GM12878 (cell line): ENCODE results near the gene PXMP2. TPM values are rescaled to one million over a fixed set of nuclear protein-coding genes. Genes with fewer than 3 reads are reported as not detected.

ENCODE experiments used
- ATAC-seq: fragments of 200-7000 bp; cut with Tn5 transposase; 3 replicates; pipeline ENCODE4 v1.9.1; 2020; ENCODE audit warnings: mild to moderate bottlenecking, moderate library complexity
- BruUV-seq: library from RNA; stranded (reverse); fragments of 400-500 nt; replicated peaks from 2 replicates; lab custom pipeline; 2021; lab: Mats Ljungman, UMichigan
- CTCF ChIA-PET: fragments of 300-600 bp; sonication (Branson Sonifier 250); formaldehyde crosslinking; extraction: SDS; loops from one replicate; lab custom pipeline; 2021; ENCODE audit warnings: inconsistent platforms; lab: Yijun Ruan, JAX
- POLR2A ChIA-PET: fragments of 350-600 bp; formaldehyde crosslinking; extraction: SDS; loops from one replicate; lab custom pipeline; 2021; ENCODE audit warnings: inconsistent platforms; lab: Charles Lee
- RAD21 ChIA-PET: fragments of 300-600 bp; sonication (Branson Sonifier 250); formaldehyde crosslinking; loops from one replicate; lab custom pipeline; 2023; ENCODE audit warnings: antibody characterized with exemption; ENCODE audit not compliant: unreplicated experiment; lab: Charles Lee
- SMC1A ChIA-PET: fragments of 300-600 bp; sonication (Branson Sonifier 250); formaldehyde crosslinking; loops from one replicate; lab custom pipeline; 2023; ENCODE audit not compliant: unreplicated experiment, uncharacterized antibody; lab: Charles Lee
- DNase-seq: peaks from one replicate; pipeline ENCODE4 v3.0.0-alpha.2; 2011; ENCODE audit warnings: low read depth, low spot score
- FAIRE-seq: peaks from 3 replicates; lab custom pipeline; 2011; peaks lifted over from hg19 to GRCh38; lab: Jason Lieb, UNC
- H2AFZ ChIP-seq: 2 replicates; pipeline ENCODE4 v1.6.0; 2011; ENCODE audit warnings: low read depth, low read length, control low read depth; ENCODE audit not compliant: control insufficient read depth
- H3K27ac ChIP-seq: 2 replicates; pipeline ENCODE4 v1.5.1; 2011; ENCODE audit warnings: control low read depth; ENCODE audit not compliant: control insufficient read depth, insufficient read depth
- H3K27me3 ChIP-seq, 2 experiments: replicated peaks in 1 of 2; 2 replicates each; pipeline versions ENCODE4 v1.6.0 to v1.6.1; 2011; ENCODE audit warnings: low read length in 1 of 2; ENCODE audit not compliant: control insufficient read depth in 2 of 2, insufficient read depth in 2 of 2
- H3K36me3 ChIP-seq, 2 experiments: 2 replicates each; pipeline ENCODE4 v1.5.1; 2011; ENCODE audit warnings: low read length in 1 of 2; ENCODE audit not compliant: control insufficient read depth in 2 of 2, insufficient read depth in 2 of 2
- H3K4me1 ChIP-seq: 2 replicates; pipeline ENCODE4 v1.6.1; 2011; ENCODE audit warnings: mild to moderate bottlenecking, low read length, moderate library complexity, mixed read lengths; ENCODE audit not compliant: control insufficient read depth, insufficient read depth
- H3K4me2 ChIP-seq: 2 replicates; pipeline ENCODE4 v1.6.0; 2011; ENCODE audit warnings: control low read depth; ENCODE audit not compliant: control insufficient read depth, insufficient read depth
- H3K4me3 ChIP-seq: fragments of 200-600 bp; sonication (generic); 2 replicates; pipeline ENCODE4 v1.5.1; 2016
- H3K79me2 ChIP-seq: 2 replicates; pipeline ENCODE4 v1.6.0; 2011; ENCODE audit warnings: low read length; ENCODE audit not compliant: control insufficient read depth, insufficient read depth
- H3K9ac ChIP-seq: 2 replicates; pipeline ENCODE4 v1.8.0; 2011; ENCODE audit warnings: low read length, control low read depth, mixed read lengths; ENCODE audit not compliant: control insufficient read depth, insufficient read depth
- H3K9me3 ChIP-seq: replicated peaks from 3 replicates; pipeline ENCODE4 v1.5.1; 2011; ENCODE audit warnings: mild to moderate bottlenecking, low read length; ENCODE audit not compliant: control insufficient read depth, insufficient read depth
- H4K20me1 ChIP-seq: 2 replicates; pipeline ENCODE4 v1.6.0; 2011; ENCODE audit not compliant: control insufficient read depth, insufficient read depth
- BCL3 ChIP-seq: IDR thresholded peaks from 2 replicates; pipeline ENCODE4 v1.6.1; 2011; ENCODE audit warnings: borderline replicate concordance, low read depth, mild to moderate bottlenecking, moderate library complexity, low read length; ENCODE audit not compliant: insufficient read depth, poor library complexity, severe bottlenecking
- FOS ChIP-seq: IDR thresholded peaks from 3 replicates; pipeline ENCODE4 v1.6.1; 2011; ENCODE audit warnings: borderline replicate concordance; ENCODE audit not compliant: insufficient read length; ENCODE audit errors: extremely low read depth
- KLF5 ChIP-seq: fragments of 450-650 bp; IDR thresholded peaks from 2 replicates; pipeline ENCODE4 v1.6.1; 2014; ENCODE audit warnings: mild to moderate bottlenecking; ENCODE audit not compliant: partially characterized antibody
- NR2C1 ChIP-seq: fragments of 450-650 bp; IDR thresholded peaks from 2 replicates; pipeline ENCODE4 v1.6.1; 2017; ENCODE audit warnings: antibody characterized with exemption, mild to moderate bottlenecking, moderate library complexity
- POLR2A ChIP-seq: IDR thresholded peaks from 2 replicates; pipeline ENCODE4 v1.6.1; 2011; ENCODE audit warnings: low read depth, mild to moderate bottlenecking, low read length
- WGBS: methylation state at CpG from one replicate; pipeline ENCODE4 v1.1.6; 2016; ENCODE audit warnings: low lambda C conversion rate; ENCODE audit not compliant: insufficient replicate concordance, insufficient coverage; ENCODE audit errors: missing lambda C conversion rate; 5-methylcytosine and 5-hydroxymethylcytosine counted together
- in situ Hi-C: fragments of 300-500 bp; cut with MboI; formaldehyde crosslinking; loops from 9 replicates; pipeline ENCODE4 v1.14.3; 2018; ENCODE audit warnings: mixed read lengths
- intact Hi-C: fragments of 100-400 bp; cut with micrococcal nuclease; formaldehyde crosslinking; loops from one replicate; pipeline ENCODE4 v1.14.2; 2022; ENCODE audit not compliant: unreplicated experiment
- polyA plus RNA-seq, 11 experiments: library from polyadenylated mRNA; depleted of rRNA in 4 of 11; unstranded in 6 of 11; stranded (reverse) in 5 of 11; fragments of >200 nt; fragmentation: Nextera tagmentation in 4 of 11; fragmentation: Illumina TruSeq in 1 of 11; extraction: Ambion mirVana in 4 of 11; extraction: Trizol in 1 of 11; gene quantifications; 1 replicate in 1 of 11; 2 replicates in 10 of 11; pipeline versions ENCODE4 v1.2.1 to v1.2.3, GENCODE V29; 2011 to 2016; ENCODE audit warnings: inconsistent platforms in 2 of 11, missing spikeins in 2 of 11, low read depth in 1 of 11
- total RNA-seq, 4 experiments: library from RNA; depleted of rRNA in 3 of 4; stranded (reverse); fragments of >200 nt in 3 of 4; fragmentation: Illumina TruSeq in 1 of 4; extraction: Trizol in 1 of 4; gene quantifications; 2 replicates each; pipeline versions ENCODE4 v1.2.1 to v1.2.3, GENCODE V29; 2013 to 2021

PXMP2 gene
- total and polyA plus RNA-seq, 10 of the 15 experiments (the other 5 are each of a cell fraction or from before 2014, with no cell fraction given): 4.0 to 97.8 (median 42.0) TPM

- no peak for FAIRE-seq
- no peak overlapping the region for H3K4me3 ChIP-seq
- H3K27me3 ChIP-seq: no peaks in the 10 kb centered on the region
- no peak overlapping the region for H2AFZ ChIP-seq
- no peaks in the 10 kb centered on the region for H4K20me1 ChIP-seq
- H3K9ac ChIP-seq: no peak overlapping the region
- SMC1A ChIA-PET: no interaction called here
- no peaks in the 10 kb centered on the region for H3K9me3 ChIP-seq
- ATAC-seq: no peak
- no peaks in the 10 kb centered on the region for H3K4me1 ChIP-seq
- BruUV-seq: no TSS peak
- DNase-seq: no peak
- RAD21 ChIA-PET: no interaction called here
- TF ChIP-seq KLF5 (no peak), BCL3 (no peak), NR2C1 (no peak), FOS (no peak), POLR2A (0 out of 2 replicates have a peak, but pooled peaks have one; percentile 20)
- H3K27ac ChIP-seq: no peak overlapping the region
- CTCF ChIA-PET: no interaction called here
- in situ Hi-C loops (no loop called here), intact Hi-C loops (no loop called here)
- no peak overlapping the region for H3K4me2 ChIP-seq
- H3K79me2 ChIP-seq: no peaks in the 10 kb centered on the region
- 88% methylated on average over 28 of the region's 29 CpGs for WGBS
- POLR2A ChIA-PET: no interaction called here
- peaks cover 36 to 47% of the 10 kb centered on the region in 2 experiments; a peak in 3 of 4 replicates for H3K36me3 ChIP-seq
These were observed 24.3 kb upstream of the PXMP2 start for GRCh38 chr12:132662901-132663755.
